ENCODE measurements around the gene ALKBH1. TPM values are rescaled to one million over a fixed set of nuclear protein-coding genes. Genes with fewer than 3 reads are reported as not detected.

The ALKBH1 gene
- total RNA-seq, 2 donors from 2014 or later = 2.9 to 5.3 TPM

- ATAC-seq (no peak), DNase-seq (no peak)
- peaks cover 0 to 18% of the 10 kb centered on the region in 2 donors for H3K36me3 ChIP-seq (replicated peaks in 1 of 2; ENCODE audit: insufficient read depth in 1 of 2, low read depth in 2 of 2)
- intact Hi-C loops (cut with DNase I) = no loop called here
- no peak overlapping the region for H3K4me3 ChIP-seq
- no peaks in the 10 kb centered on the region for H3K27me3 ChIP-seq
- TF ChIP-seq CTCF (IDR thresholded peaks at IDR 0.05) (no peak), POLR2A (IDR thresholded peaks at IDR 0.05) (no peak)
- peaks cover 13% of the 10 kb centered on the region for H3K4me1 ChIP-seq
- H3K27ac ChIP-seq = no peak overlapping the region
- H3K9me3 ChIP-seq = no peaks in the 10 kb centered on the region
- WGBS, 2 donors = 58 to 71% methylated on average over 2 of the region's 2 CpGs
Observed at GRCh38 chr14:77741438-77741837, 33.6 kb upstream of the ALKBH1 start.

- WGBS, 2 donors = 36 to 54% methylated on average over 7 of the region's 7 CpGs
- no peak for TF ChIP-seq POLR2A (IDR thresholded peaks at IDR 0.05)
- TF ChIP-seq CTCF (IDR thresholded peaks at IDR 0.05) = no peak
- H3K36me3 ChIP-seq (replicated peaks in 1 of 2; ENCODE audit: insufficient read depth in 1 of 2, low read depth in 2 of 2) = peaks cover 19 to 37% of the 10 kb centered on the region in 2 donors
- ATAC-seq (no peak), DNase-seq (peak; percentile 28 to 51 (median 37))
- H3K4me1 ChIP-seq = peaks cover 13% of the 10 kb centered on the region
- H3K9me3 ChIP-seq = no peaks in the 10 kb centered on the region
- H3K27ac ChIP-seq = peak overlapping the region in 1 of 4 donors; percentile 1
- intact Hi-C loops (cut with DNase I) = no loop called here
- H3K4me3 ChIP-seq = no peak overlapping the region
- no peaks in the 10 kb centered on the region for H3K27me3 ChIP-seq
Observed at GRCh38 chr14:77738559-77739250, 30.9 kb upstream of the ALKBH1 start.

- H3K9me3 ChIP-seq = no peaks in the 10 kb centered on the region
- DNase-seq (no peak), ATAC-seq (no peak)
- intact Hi-C loops (cut with DNase I) = no loop called here
- no peak overlapping the region for H3K4me3 ChIP-seq
- 85 to 89% methylated on average over 3 of the region's 3 CpGs for WGBS, 2 donors
- no peak for TF ChIP-seq CTCF (IDR thresholded peaks at IDR 0.05)
- H3K36me3 ChIP-seq (replicated peaks in 1 of 2; ENCODE audit: insufficient read depth in 1 of 2, low read depth in 2 of 2) = peaks cover 31 to 75% of the 10 kb centered on the region in 2 donors
- H3K4me1 ChIP-seq = no peaks in the 10 kb centered on the region
- no peak overlapping the region for H3K27ac ChIP-seq
- no peaks in the 10 kb centered on the region for H3K27me3 ChIP-seq
Observed at GRCh38 chr14:77730976-77731497, 23.2 kb upstream of the ALKBH1 start.

GRCh38 chr14:77722301-77722700 lies 14.5 kb upstream of the ALKBH1 start:
- 85 to 97% methylated on average over 3 of the region's 3 CpGs for WGBS, 2 donors
- DNase-seq (no peak), ATAC-seq (no peak)
- Histone ChIP-seq H3K4me1 (no peaks in the 10 kb centered on the region), H3K9me3 (no peaks in the 10 kb centered on the region), H3K27ac (no peak overlapping the region), H3K36me3 (replicated peaks in 1 of 2; ENCODE audit: insufficient read depth in 1 of 2, low read depth in 2 of 2) (peaks cover 0 to 41% of the 10 kb centered on the region in 2 donors), H3K4me3 (no peak overlapping the region), H3K27me3 (no peaks in the 10 kb centered on the region)
- TF ChIP-seq POLR2A (IDR thresholded peaks at IDR 0.05) (no peak), CTCF (IDR thresholded peaks at IDR 0.05) (no peak)
- intact Hi-C loops (cut with DNase I) = no loop called here

GRCh38 chr14:77721437-77721836 lies 13.6 kb upstream of the ALKBH1 start:
- 91 to 95% methylated on average over 5 of the region's 5 CpGs for WGBS, 2 donors
- no peaks in the 10 kb centered on the region for H3K9me3 ChIP-seq
- intact Hi-C loops (cut with DNase I) = no loop called here
- no peak overlapping the region for H3K27ac ChIP-seq
- H3K4me1 ChIP-seq = no peaks in the 10 kb centered on the region
- ATAC-seq (no peak), DNase-seq (no peak)
- TF ChIP-seq CTCF (IDR thresholded peaks at IDR 0.05) = no peak
- TF ChIP-seq POLR2A (IDR thresholded peaks at IDR 0.05) = no peak
- no peaks in the 10 kb centered on the region for H3K27me3 ChIP-seq
- H3K36me3 ChIP-seq (replicated peaks in 1 of 2; ENCODE audit: insufficient read depth in 1 of 2, low read depth in 2 of 2) = peaks cover 0 to 42% of the 10 kb centered on the region in 2 donors
- no peak overlapping the region for H3K4me3 ChIP-seq
